ENCODE results near the gene CRIM1. TPM values are rescaled to one million over a fixed set of nuclear protein-coding genes. Genes with fewer than 3 reads are reported as not detected.

CRIM1 gene
- total RNA-seq, 4 donors from 2014 or later = 16.4 to 107 (median 29.9) TPM

DNA sequence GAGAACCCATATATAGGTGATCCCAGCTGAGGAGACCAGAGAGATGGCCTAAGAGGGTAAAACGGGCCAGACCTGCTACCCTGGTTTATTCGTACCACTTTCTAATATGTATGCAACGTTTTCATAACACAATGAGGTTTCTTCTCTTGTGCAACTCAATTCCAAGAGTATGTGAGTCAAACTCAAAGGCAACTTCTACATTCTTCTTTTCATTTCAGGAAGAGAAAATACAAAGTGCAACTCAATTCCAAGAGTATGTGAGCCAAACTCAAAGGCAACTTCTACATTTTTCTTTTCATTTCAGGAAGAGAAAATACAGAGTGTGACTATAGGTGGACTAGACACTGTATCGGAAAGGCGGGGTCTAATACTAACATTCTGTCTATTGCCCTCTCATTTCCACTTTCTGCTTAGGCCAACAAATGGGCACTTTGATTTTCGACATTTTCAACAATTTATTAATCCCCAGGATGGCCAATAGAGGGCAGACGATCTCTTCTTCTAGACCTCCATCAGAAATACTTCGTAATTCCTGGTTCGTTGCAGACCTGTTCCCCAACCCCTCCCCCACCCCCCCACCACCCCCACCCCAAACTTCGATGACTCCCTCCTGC lies 3.7 kb upstream of the CRIM1 start:
- DNase-seq = no peak
- peaks cover 0 to 42% (median 11%) of the 10 kb centered on the region in 3 donors for H3K4me1 ChIP-seq
- no peaks in the 10 kb centered on the region for H3K9me3 ChIP-seq
- no peaks in the 10 kb centered on the region for H3K27me3 ChIP-seq
- TF ChIP-seq POLR2A (IDR thresholded peaks at IDR 0.05) (no peak), CTCF (IDR thresholded peaks at IDR 0.05) (peak; percentile 35 to 62 (median 56))
- H3K4me3 ChIP-seq = no peak overlapping the region
- WGBS, 2 donors = 20 to 22% methylated on average over 9 to 10 of the region's 10 CpGs
- H3K27ac ChIP-seq = no peak overlapping the region
- intact Hi-C loops (cut with DNase I) = loop anchor here (5.0 kb wide), 2 partner anchors 155 to 310 kb away; no protein-coding TSS in a partner anchor
- no peaks in the 10 kb centered on the region for H3K36me3 ChIP-seq

DNA sequence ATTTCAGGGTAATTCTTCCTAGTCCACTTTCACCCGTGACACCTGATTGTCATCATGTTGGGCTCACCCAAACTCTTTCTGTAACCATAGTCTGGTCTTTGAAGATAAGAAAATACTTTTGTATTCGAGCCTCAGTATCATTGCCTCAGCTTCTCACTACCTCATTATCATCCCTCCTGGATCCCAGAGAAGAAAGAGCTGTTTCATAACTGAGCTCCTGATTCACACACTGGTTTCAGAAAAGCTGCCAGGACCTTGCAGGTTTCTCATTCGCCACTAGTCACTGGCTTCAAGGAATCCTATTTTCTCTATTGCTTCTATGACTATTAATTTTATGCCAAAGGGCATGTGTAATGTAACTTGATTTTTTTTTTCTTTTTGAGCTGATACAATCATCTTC lies 2.9 kb upstream of the CRIM1 start:
- no peak for DNase-seq
- Histone ChIP-seq H3K9me3 (no peaks in the 10 kb centered on the region), H3K27ac (peak overlapping the region in 2 of 4 donors; percentile 29 to 38), H3K27me3 (no peaks in the 10 kb centered on the region), H3K4me3 (no peak overlapping the region), H3K36me3 (no peaks in the 10 kb centered on the region), H3K4me1 (peaks cover 2 to 50% (median 11%) of the 10 kb centered on the region in 3 donors)
- WGBS, 2 donors = 49 to 53% methylated on average over 3 of the region's 3 CpGs
- no peak for TF ChIP-seq POLR2A (IDR thresholded peaks at IDR 0.05)
- TF ChIP-seq CTCF (IDR thresholded peaks at IDR 0.05) = peak in 3 of 6 experiments; percentile 4 to 32 (median 18)
- intact Hi-C loops (cut with DNase I) = loop anchor here (5.0 kb wide), 2 partner anchors 155 to 310 kb away; no protein-coding TSS in a partner anchor

DNA sequence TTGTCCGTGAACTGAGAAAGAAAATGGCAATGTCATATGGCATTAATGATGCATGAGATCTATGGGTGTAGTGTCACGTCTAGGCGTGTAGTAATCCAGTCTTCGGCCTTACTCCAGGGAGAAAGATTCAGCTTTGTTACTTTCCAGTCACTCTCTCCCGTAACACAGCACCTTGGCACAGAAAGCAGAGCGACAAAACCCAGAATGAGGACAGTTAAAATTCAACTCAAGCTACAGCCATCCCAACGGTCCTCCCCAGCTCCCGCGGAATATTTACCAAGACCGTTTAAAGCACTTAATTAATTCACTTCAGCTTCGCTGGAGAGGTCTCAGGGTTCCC lies 797 bp upstream of the CRIM1 start:
- H3K4me1 ChIP-seq = peaks cover 5 to 71% (median 11%) of the 10 kb centered on the region in 3 donors
- 20 to 25% methylated on average over 10 to 11 of the region's 11 CpGs for WGBS, 2 donors
- no peak for TF ChIP-seq POLR2A (IDR thresholded peaks at IDR 0.05)
- TF ChIP-seq CTCF (IDR thresholded peaks at IDR 0.05) = no peak
- peak overlapping the region; percentile 64 to 93 (median 85) for H3K4me3 ChIP-seq
- H3K27me3 ChIP-seq = no peaks in the 10 kb centered on the region
- no peaks in the 10 kb centered on the region for H3K36me3 ChIP-seq
- peak overlapping the region; percentile 83 to 95 (median 93) for H3K27ac ChIP-seq
- intact Hi-C loops (cut with DNase I) = loop anchor here (5.0 kb wide), 2 partner anchors 153 to 308 kb away; no protein-coding TSS in a partner anchor
- no peaks in the 10 kb centered on the region for H3K9me3 ChIP-seq
- DNase-seq = no peak

GRCh38 chr2:36355890-36356297 lies 316 bp downstream of the CRIM1 start:
- DNase-seq = no peak
- Histone ChIP-seq H3K27me3 (no peaks in the 10 kb centered on the region), H3K4me1 (peaks cover 5 to 82% (median 14%) of the 10 kb centered on the region in 3 donors), H3K4me3 (peak overlapping the region; percentile 64 to 93 (median 85)), H3K36me3 (no peaks in the 10 kb centered on the region), H3K9me3 (no peaks in the 10 kb centered on the region), H3K27ac (peak overlapping the region; percentile 83 to 95 (median 93))
- TF ChIP-seq CTCF (IDR thresholded peaks at IDR 0.05) (no peak), POLR2A (IDR thresholded peaks at IDR 0.05) (no peak)
- intact Hi-C loops (cut with DNase I) = no loop called here
- WGBS, 2 donors = 0% methylated on average over 1 to 3 of the region's 55 CpGs

DNA sequence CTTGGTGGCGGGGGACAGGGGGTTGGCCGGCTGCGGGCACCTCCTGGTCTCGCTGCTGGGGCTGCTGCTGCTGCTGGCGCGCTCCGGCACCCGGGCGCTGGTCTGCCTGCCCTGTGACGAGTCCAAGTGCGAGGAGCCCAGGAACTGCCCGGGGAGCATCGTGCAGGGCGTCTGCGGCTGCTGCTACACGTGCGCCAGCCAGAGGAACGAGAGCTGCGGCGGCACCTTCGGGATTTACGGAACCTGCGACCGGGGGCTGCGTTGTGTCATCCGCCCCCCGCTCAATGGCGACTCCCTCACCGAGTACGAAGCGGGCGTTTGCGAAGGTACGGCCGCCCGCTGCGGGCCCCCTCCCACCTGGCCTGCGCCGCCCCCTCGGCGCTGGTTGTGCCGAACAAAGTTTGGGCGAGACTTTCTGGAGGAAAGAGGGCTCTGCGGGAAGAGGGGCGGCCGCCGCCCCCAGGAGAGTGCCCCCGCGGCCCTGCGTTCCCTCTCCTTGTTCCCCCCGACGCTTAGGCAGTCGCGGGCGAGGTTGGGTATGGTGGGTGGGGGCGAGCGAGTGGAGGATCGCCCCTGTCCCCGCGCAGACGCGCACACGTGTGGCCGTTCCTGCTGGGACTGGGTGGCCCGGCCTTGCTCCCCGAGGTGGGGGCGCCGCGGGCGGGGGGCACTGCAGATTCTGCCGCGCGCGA lies 866 bp downstream of the CRIM1 start:
- TF ChIP-seq POLR2A (IDR thresholded peaks at IDR 0.05) = no peak
- TF ChIP-seq CTCF (IDR thresholded peaks at IDR 0.05) = no peak
- Histone ChIP-seq H3K4me3 (peak overlapping the region; percentile 64 to 93 (median 85)), H3K36me3 (no peaks in the 10 kb centered on the region), H3K4me1 (peaks cover 5 to 88% (median 14%) of the 10 kb centered on the region in 3 donors), H3K27ac (peak overlapping the region; percentile 83 to 95 (median 93)), H3K27me3 (no peaks in the 10 kb centered on the region), H3K9me3 (no peaks in the 10 kb centered on the region)
- no CpG with 5 or more reads among the region's 74 CpGs for WGBS, 2 donors
- DNase-seq = no peak
- intact Hi-C loops (cut with DNase I) = no loop called here
